Adrenal gland (tissue), 5 donors: Measurements from ENCODE around the gene RCOR1.

Source experiments
- POLR2A ChIP-seq, 2 donors: fragments of 450-650 bp; IDR thresholded peaks; one replicate each; pipeline ENCODE4 v1.6.1; 2017; ENCODE audit warnings: antibody characterized with exemption in 2 of 2, mild to moderate bottlenecking in 2 of 2, moderate library complexity in 1 of 2
- TF ChIP-seq, protein P1 (sequence below), 6 experiments: fragments of 450-650 bp in 4 of 6; fragments of 200-600 bp in 2 of 6; sonication (generic) in 1 of 6; IDR thresholded peaks; 1 replicate in 5 of 6; 2 replicates in 1 of 6; pipeline versions ENCODE4 v1.5.1 to v1.8.0; 2016 to 2021; ENCODE audit warnings: antibody characterized with exemption in 6 of 6, mild to moderate bottlenecking in 2 of 6, moderate library complexity in 1 of 6
- donor health status: DM: no; HTN: no; CAD: no.

DNA sequence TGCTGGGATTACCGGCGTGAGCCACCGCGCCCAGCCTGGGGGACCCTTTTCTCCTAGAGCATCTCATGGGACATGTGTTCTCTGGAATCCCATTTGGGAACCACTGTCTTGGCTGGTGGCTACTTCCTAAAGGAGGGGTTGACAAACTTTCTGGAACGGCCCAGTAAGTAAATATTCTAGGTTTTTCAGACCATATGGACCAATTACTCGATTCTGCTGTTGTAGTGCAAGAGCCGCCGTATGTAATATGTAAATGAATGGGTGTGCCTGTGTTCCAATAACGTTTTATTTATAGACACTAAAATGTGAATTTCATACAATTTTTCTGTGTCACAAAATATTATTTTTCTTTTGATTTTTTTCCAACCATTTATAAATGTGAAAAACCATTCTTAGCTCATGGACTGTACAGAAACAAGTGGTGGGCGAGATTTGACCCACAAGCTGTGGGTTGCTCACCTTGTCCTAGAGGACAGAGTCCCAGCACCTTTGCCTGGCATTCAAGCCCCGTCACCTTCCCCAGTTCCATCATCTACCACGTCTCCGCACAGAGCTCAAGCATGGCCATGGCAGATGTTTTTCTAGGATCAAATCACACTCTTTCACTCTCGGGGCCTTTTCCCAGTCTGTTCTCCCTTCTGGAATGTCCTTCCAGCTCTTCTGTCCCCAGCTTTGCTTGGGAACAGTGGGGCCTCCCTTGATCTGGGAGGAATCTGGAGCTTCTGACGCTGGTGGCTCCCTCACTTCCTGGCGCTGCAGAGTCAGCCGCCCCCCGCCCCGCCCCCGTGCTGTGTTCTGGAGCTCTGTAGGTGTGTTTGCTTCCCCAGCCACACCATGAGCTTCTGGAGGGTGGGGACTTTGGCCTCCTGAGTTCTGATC is 17.9 kb upstream of the RCOR1 start:
- TF ChIP-seq POLR2A (IDR thresholded peaks at IDR 0.05): no peak
- TF ChIP-seq, protein P1, sequence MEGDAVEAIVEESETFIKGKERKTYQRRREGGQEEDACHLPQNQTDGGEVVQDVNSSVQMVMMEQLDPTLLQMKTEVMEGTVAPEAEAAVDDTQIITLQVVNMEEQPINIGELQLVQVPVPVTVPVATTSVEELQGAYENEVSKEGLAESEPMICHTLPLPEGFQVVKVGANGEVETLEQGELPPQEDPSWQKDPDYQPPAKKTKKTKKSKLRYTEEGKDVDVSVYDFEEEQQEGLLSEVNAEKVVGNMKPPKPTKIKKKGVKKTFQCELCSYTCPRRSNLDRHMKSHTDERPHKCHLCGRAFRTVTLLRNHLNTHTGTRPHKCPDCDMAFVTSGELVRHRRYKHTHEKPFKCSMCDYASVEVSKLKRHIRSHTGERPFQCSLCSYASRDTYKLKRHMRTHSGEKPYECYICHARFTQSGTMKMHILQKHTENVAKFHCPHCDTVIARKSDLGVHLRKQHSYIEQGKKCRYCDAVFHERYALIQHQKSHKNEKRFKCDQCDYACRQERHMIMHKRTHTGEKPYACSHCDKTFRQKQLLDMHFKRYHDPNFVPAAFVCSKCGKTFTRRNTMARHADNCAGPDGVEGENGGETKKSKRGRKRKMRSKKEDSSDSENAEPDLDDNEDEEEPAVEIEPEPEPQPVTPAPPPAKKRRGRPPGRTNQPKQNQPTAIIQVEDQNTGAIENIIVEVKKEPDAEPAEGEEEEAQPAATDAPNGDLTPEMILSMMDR (IDR thresholded peaks at IDR 0.05): no peak
